AG09309 (cell line): ENCODE data around the gene PTGFR.

Source experiments
- DNase-seq: peaks from one replicate; pipeline ENCODE4 v3.0.0-alpha.2; 2010; ENCODE audit warnings: low read depth
- H3K4me3 ChIP-seq: 2 replicates; pipeline ENCODE4 v1.5.1; 2011; ENCODE audit warnings: mild to moderate bottlenecking, low read depth, low read length, moderate library complexity; ENCODE audit not compliant: control insufficient read depth
- TF ChIP-seq, protein P1 (sequence below): IDR thresholded peaks from 2 replicates; pipeline ENCODE4 v1.5.1; 2011; ENCODE audit warnings: mild to moderate bottlenecking, low read depth, low read length, inconsistent platforms; ENCODE audit not compliant: insufficient read depth, control insufficient read depth; ENCODE audit errors: missing control alignments

Gene PTGFR

DNA sequence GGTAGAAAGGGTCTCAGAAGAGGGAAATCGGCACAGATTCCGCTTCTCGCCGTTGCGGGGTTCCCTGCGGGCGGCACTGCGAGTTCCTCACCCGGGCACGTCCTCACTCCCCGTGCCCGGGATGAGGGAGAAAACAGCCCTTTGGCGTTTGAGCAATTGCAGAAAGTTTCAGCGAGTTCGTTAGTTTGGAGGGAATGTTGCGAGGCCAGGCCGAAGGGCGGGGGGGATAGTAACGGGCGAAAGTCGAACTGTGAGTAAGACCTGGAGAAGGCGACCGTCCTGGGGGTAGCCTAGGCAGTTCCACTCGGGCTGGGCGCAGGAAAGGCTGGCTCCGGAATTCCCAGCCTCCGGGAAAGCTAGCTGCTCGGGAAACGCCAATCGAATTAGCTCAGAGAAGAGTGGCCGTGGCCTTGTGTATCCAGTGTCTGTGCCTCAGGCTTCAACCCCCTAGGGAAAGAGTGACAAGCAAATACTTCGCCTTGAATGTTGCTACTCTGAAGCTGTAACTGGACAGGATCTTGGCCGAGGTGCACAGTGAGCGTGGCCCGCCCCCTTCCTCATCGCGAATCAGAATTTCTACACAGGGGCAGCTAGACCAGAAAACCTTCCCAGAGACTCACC, 787 bp downstream of the PTGFR start:
- TF ChIP-seq, protein P1, sequence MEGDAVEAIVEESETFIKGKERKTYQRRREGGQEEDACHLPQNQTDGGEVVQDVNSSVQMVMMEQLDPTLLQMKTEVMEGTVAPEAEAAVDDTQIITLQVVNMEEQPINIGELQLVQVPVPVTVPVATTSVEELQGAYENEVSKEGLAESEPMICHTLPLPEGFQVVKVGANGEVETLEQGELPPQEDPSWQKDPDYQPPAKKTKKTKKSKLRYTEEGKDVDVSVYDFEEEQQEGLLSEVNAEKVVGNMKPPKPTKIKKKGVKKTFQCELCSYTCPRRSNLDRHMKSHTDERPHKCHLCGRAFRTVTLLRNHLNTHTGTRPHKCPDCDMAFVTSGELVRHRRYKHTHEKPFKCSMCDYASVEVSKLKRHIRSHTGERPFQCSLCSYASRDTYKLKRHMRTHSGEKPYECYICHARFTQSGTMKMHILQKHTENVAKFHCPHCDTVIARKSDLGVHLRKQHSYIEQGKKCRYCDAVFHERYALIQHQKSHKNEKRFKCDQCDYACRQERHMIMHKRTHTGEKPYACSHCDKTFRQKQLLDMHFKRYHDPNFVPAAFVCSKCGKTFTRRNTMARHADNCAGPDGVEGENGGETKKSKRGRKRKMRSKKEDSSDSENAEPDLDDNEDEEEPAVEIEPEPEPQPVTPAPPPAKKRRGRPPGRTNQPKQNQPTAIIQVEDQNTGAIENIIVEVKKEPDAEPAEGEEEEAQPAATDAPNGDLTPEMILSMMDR, result no peak
- DNase-seq, result no peak
- H3K4me3 ChIP-seq, result peak overlapping the region; percentile 79

DNA sequence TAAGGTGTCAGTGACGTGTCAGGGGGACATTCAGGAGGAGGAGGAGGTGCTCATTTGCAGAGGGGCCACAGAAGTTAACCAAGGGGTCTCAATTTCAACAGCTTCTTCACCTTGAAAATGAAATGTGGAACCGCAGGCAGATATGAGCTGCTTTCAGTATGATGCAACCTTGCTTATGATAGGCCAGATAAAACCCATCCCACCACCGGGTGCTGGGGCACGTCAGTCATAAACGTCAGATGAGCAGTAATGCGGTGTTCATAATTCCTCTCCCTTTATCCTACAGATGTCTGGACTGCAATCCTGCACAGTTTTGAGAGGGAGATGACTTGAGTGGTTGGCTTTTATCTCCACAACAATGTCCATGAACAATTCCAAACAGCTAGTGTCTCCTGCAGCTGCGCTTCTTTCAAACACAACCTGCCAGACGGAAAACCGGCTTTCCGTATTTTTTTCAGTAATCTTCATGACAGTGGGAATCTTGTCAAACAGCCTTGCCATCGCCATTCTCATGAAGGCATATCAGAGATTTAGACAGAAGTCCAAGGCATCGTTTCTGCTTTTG, 1.7 kb downstream of the PTGFR start:
- DNase-seq, result peak; percentile 52
- TF ChIP-seq, protein P1, result no peak
- peak overlapping the region; percentile 79 for H3K4me3 ChIP-seq

DNA sequence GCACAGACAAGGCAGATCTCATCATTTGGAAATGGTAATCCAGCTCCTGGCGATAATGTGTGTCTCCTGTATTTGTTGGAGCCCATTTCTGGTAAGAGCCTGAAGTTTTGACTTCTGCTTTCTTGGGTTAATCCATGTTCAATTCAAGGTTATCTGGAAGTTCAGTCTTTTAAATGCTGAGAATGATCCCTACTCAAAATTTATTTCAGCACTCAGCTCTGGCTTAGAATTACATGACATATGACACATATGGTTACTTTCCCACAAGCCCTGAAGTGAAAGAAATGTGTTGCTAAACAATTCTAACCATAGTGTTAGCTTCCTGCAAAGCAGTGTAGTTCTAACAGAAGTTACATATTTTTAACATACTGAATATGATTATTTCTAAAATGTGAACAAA, 2.7 kb downstream of the PTGFR start:
- DNase-seq, result no peak
- H3K4me3 ChIP-seq, result no peak overlapping the region
- TF ChIP-seq, protein P1, result no peak

DNA sequence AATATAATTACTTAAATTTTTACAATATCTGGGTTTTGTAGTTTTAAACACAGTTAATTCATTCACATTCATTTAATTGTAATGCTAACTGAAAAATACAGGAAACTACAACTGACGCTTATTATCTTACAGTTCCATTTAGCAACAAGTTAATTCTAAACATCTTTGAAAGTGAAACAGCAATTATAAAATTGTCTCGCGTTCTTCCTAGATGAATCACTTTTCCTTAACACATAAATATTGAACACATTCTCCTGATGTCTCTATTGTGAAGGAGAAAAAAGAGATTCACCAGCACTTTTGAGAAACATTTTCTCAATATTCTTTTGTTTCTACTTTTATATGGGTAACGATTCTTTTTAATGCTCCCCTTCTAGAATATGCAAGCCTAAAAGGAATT, 6.4 kb downstream of the PTGFR start:
- no peak overlapping the region for H3K4me3 ChIP-seq

DNA sequence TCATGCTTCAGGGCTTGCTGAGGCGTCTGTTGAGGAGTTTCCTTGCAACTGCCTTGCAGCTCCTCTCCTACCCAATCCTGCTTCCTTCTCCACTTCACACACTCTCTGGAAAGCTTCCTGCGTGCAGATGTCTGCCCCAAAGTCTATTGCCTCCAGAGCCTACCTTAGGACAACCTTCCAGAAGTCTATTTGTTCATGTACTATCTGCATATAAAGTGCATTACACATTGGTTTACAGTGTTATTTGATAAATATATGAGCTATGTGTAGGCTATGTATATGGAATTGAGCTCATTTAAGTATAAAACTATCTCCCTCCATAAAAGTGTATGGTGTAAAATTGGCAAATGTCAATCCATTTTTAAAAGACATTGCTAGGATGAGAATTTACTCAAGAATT, 9.8 kb downstream of the PTGFR start:
- no peak overlapping the region for H3K4me3 ChIP-seq
- TF ChIP-seq, protein P1, result no peak
- DNase-seq, result no peak

More for the DNA sequence above, 6.4 kb downstream of the PTGFR start:
- TF ChIP-seq, protein P1, result no peak
- no peak for DNase-seq

DNA sequence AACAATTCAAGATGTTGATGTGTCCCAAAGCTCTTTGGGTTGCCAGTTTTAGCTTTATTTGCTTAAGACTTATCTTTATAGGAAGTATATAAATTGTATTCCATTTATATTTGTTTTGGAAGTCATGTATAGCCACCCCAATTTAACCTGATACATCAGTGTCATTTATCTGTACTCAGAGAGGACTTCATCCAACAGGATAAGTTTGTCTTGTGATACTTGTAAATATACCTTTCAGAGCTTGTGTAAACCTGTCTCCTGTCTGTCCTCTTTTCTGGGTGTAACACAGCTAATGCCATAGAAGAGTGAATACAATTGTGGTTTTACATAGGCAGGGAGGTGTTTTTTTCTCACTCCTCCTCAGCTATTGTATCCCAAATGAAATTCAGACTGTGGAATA, 10.4 kb downstream of the PTGFR start:
- no peak overlapping the region for H3K4me3 ChIP-seq
- DNase-seq, result no peak
- TF ChIP-seq, protein P1, result no peak
